Ascending aorta (tissue), 2 donors: ENCODE results near the gene MN1. TPM values are rescaled to one million over a fixed set of nuclear protein-coding genes. Genes with fewer than 3 reads are reported as not detected.

Experiments
- DNase-seq, 2 donors: peaks; one replicate each; pipeline ENCODE4 v3.0.0-alpha.2; 2019; ENCODE audit warnings: low spot score in 2 of 2
- H3K27ac ChIP-seq, 2 donors: fragments of 200-600 bp; sonication (generic); one replicate each; pipeline ENCODE4 v1.5.1; 2016 to 2017; ENCODE audit warnings: mild to moderate bottlenecking in 1 of 2
- H3K27me3 ChIP-seq: fragments of 200-600 bp; sonication (generic); one replicate; pipeline ENCODE4 v1.5.1; 2017
- H3K36me3 ChIP-seq, 2 donors: fragments of 200-600 bp; sonication (generic); one replicate each; pipeline ENCODE4 v1.5.1; 2016
- H3K4me1 ChIP-seq, 2 donors: fragments of 200-600 bp; sonication (generic); one replicate each; pipeline ENCODE4 v1.5.1; 2016 to 2017; ENCODE audit warnings: mild to moderate bottlenecking in 1 of 2
- H3K4me3 ChIP-seq, 2 donors: fragments of 200-600 bp; sonication (generic); one replicate each; pipeline ENCODE4 v1.5.1; 2016 to 2017; ENCODE audit warnings: mild to moderate bottlenecking in 1 of 2
- H3K9me3 ChIP-seq, 2 donors: fragments of 200-600 bp; sonication (generic); one replicate each; pipeline ENCODE4 v1.5.1; 2016
- CTCF ChIP-seq, 3 experiments: fragments of 200-600 bp in 2 of 3; fragments of 450-650 bp in 1 of 3; sonication (generic) in 2 of 3; IDR thresholded peaks; one replicate each; pipeline ENCODE4 v1.5.1; 2016 to 2019; ENCODE audit warnings: antibody characterized with exemption in 3 of 3, mild to moderate bottlenecking in 1 of 3, moderate library complexity in 1 of 3
- intact Hi-C: fragments of 100-400 bp; cut with DNase I; formaldehyde crosslinking; loops from one replicate; pipeline ENCODE4 v1.15.1; 2023
- total RNA-seq: library from RNA; depleted of rRNA; stranded (reverse); fragments of >200 nt; gene quantifications from one replicate; pipeline ENCODE4 v1.1.0, GENCODE V29; 2016

MN1 gene
- total RNA-seq, 1 donor from 2014 or later: 23.0 TPM

- DNase-seq: no peak
- no peak for TF ChIP-seq CTCF (IDR thresholded peaks at IDR 0.05)
Observed at GRCh38 chr22:27760474-27760873, 41.1 kb downstream of the MN1 start.

GRCh38 chr22:27757928-27758525 lies 43.5 kb downstream of the MN1 start:
- Histone ChIP-seq H3K4me1 (peaks cover 14 to 50% of the 10 kb centered on the region in 2 donors), H3K9me3 (no peaks in the 10 kb centered on the region), H3K4me3 (no peak overlapping the region), H3K27me3 (no peaks in the 10 kb centered on the region), H3K36me3 (no peaks in the 10 kb centered on the region), H3K27ac (peak overlapping the region; percentile 60 to 88)
- TF ChIP-seq CTCF (IDR thresholded peaks at IDR 0.05): no peak
- intact Hi-C loops: no loop called here
- DNase-seq: no peak

More at GRCh38 chr22:27760474-27760873, 41.1 kb downstream of the MN1 start:
- H3K4me3 ChIP-seq: no peak overlapping the region
- no peaks in the 10 kb centered on the region for H3K27me3 ChIP-seq
- intact Hi-C loops: no loop called here
- H3K4me1 ChIP-seq: peaks cover 6 to 28% of the 10 kb centered on the region in 2 donors
- peaks cover 2% of the 10 kb centered on the region in 2 donors for H3K36me3 ChIP-seq
- H3K9me3 ChIP-seq: no peaks in the 10 kb centered on the region
- H3K27ac ChIP-seq: no peak overlapping the region

GRCh38 chr22:27756212-27756660 lies 45.3 kb downstream of the MN1 start:
- no peak for DNase-seq
- no peak for TF ChIP-seq CTCF (IDR thresholded peaks at IDR 0.05)
- Histone ChIP-seq H3K4me1 (peaks cover 8 to 50% of the 10 kb centered on the region in 2 donors), H3K9me3 (no peaks in the 10 kb centered on the region), H3K27ac (peak overlapping the region; percentile 86 to 88), H3K36me3 (no peaks in the 10 kb centered on the region), H3K27me3 (no peaks in the 10 kb centered on the region), H3K4me3 (no peak overlapping the region)
- intact Hi-C loops: no loop called here

GRCh38 chr22:27755521-27756211 lies 45.9 kb downstream of the MN1 start:
- DNase-seq: no peak
- peaks cover 8 to 51% of the 10 kb centered on the region in 2 donors for H3K4me1 ChIP-seq
- peak overlapping the region; percentile 86 to 88 for H3K27ac ChIP-seq
- H3K27me3 ChIP-seq: no peaks in the 10 kb centered on the region
- intact Hi-C loops: no loop called here
- TF ChIP-seq CTCF (IDR thresholded peaks at IDR 0.05): no peak
- H3K9me3 ChIP-seq: no peaks in the 10 kb centered on the region
- no peak overlapping the region for H3K4me3 ChIP-seq
- H3K36me3 ChIP-seq: no peaks in the 10 kb centered on the region

GRCh38 chr22:27754888-27755480 lies 46.6 kb downstream of the MN1 start:
- intact Hi-C loops: no loop called here
- Histone ChIP-seq H3K27ac (peak overlapping the region; percentile 86 to 88), H3K4me1 (peaks cover 13 to 56% of the 10 kb centered on the region in 2 donors), H3K27me3 (no peaks in the 10 kb centered on the region), H3K9me3 (no peaks in the 10 kb centered on the region), H3K36me3 (no peaks in the 10 kb centered on the region), H3K4me3 (no peak overlapping the region)
- DNase-seq: no peak
- no peak for TF ChIP-seq CTCF (IDR thresholded peaks at IDR 0.05)
